IPS DF 6.9 (cell line): ENCODE data around the gene AXIN1.
"Not testable (repeated sequence)": the region's sequence is repeated elsewhere in the genome, so short reads cannot be mapped to it uniquely, and the experiment has no call there.

Experiments used
- DNase-seq: peaks from one replicate; pipeline ENCODE4 v3.0.0-alpha.2; 2013; ENCODE audit warnings: low read depth, low spot score
- H3K27ac ChIP-seq: one replicate; pipeline ENCODE4 v1.5.1; 2013; ENCODE audit warnings: low read length, control low read depth
- H3K27me3 ChIP-seq: 2 replicates; pipeline ENCODE4 v1.6.1; 2013; ENCODE audit warnings: mild to moderate bottlenecking, low read length; ENCODE audit not compliant: control insufficient read depth, insufficient read depth
- H3K36me3 ChIP-seq: 2 replicates; pipeline ENCODE4 v1.6.1; 2013; ENCODE audit warnings: low read length; ENCODE audit not compliant: control insufficient read depth, insufficient read depth
- H3K4me1 ChIP-seq: 2 replicates; pipeline ENCODE4 v1.6.1; 2013; ENCODE audit warnings: low read length; ENCODE audit not compliant: control insufficient read depth, insufficient read depth
- H3K4me3 ChIP-seq: 2 replicates; pipeline ENCODE4 v1.5.1; 2013; ENCODE audit warnings: mild to moderate bottlenecking, low read length
- H3K9me3 ChIP-seq: 2 replicates; pipeline ENCODE4 v1.6.1; 2013; ENCODE audit warnings: low read length, inconsistent platforms; ENCODE audit not compliant: control insufficient read depth, insufficient read depth
- WGBS: extraction: QIAGEN DNeasy Blood & Tissue Kit; methylation state at CpG from one replicate; pipeline ENCODE4 v1.1.7; 2013; ENCODE audit warnings: mixed read lengths, missing lambda C conversion rate; ENCODE audit not compliant: insufficient read length, insufficient coverage; 5-methylcytosine and 5-hydroxymethylcytosine counted together

The AXIN1 gene

DNA sequence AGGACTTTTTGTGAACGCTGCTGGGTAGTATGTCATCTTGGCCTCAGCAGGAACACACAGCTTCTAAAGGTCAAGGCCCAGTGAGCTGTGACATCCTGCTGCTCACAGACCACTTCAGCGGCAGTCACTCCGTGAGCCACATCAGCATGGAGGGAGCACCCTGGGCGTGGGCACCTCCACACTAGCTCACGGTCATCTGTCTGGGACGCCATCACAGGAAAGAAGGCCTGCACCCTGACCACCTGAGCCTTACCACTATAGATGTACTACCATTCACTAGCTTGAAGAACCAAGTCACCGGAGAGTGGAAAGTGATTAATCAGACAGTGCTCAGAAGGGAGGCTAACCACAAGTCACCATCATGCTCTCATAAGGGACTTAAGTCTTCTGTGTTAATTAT is 3.3 kb downstream of the AXIN1 start:
- no peak for DNase-seq
- Histone ChIP-seq H3K27ac (no peak overlapping the region), H3K27me3 (no peaks in the 10 kb centered on the region), H3K9me3 (no peaks in the 10 kb centered on the region), H3K4me3 (no peak overlapping the region), H3K36me3 (0 out of 2 replicates have a peak, but pooled peaks cover 4% of the 10 kb centered on the region), H3K4me1 (no peaks in the 10 kb centered on the region)
- WGBS = no CpG with 5 or more reads among the region's 7 CpGs

DNA sequence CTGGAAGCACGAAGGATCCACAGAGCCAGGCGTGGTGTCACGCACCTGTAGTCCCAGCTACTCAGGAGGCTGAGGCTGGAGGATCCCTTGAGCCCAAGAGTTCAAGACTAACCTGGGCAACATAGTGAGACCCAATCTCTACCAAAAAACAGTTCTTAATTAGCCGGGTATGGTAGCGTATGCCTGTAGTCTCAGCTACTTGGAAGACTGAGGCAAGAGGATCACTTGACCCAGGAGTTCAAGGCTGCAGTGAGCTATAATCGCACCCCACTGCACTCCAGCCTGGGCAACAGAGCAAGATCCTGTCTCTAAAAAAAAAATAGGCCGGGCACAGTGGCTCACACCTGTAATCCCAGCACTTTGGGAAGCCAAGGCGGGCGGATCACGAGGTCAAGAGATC is 4.0 kb downstream of the AXIN1 start:
- not testable (repeated sequence) for H3K27ac ChIP-seq, H3K27me3 ChIP-seq, H3K4me3 ChIP-seq, H3K36me3 ChIP-seq, H3K4me1 ChIP-seq, H3K9me3 ChIP-seq, DNase-seq
- WGBS = no CpG with 5 or more reads among the region's 10 CpGs

DNA sequence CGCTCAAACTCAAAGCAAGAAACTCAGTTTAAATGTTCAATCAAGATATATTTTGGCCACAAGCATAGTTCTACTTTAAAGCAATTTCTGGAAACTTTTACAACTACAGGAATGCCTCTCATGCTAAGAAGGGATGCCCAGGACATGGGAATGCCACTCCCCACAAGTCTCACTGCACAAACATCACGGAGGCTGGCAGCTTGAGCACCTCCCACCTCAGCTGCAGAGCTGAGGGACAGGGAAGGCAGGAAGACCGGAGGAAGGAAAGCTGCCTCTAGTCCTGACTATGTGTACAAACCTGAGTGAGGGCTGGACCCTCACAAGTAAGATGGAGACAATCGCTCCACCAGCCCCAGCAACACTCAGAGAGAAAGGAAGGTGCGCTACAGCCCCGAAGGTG is 5.3 kb downstream of the AXIN1 start:
- no peaks in the 10 kb centered on the region for H3K4me1 ChIP-seq
- no peak for DNase-seq
- WGBS = no CpG with 5 or more reads among the region's 6 CpGs
- H3K27me3 ChIP-seq = no peaks in the 10 kb centered on the region
- H3K27ac ChIP-seq = no peak overlapping the region
- H3K36me3 ChIP-seq = 0 out of 2 replicates have a peak, but pooled peaks cover 4% of the 10 kb centered on the region
- H3K4me3 ChIP-seq = no peak overlapping the region
- no peaks in the 10 kb centered on the region for H3K9me3 ChIP-seq

DNA sequence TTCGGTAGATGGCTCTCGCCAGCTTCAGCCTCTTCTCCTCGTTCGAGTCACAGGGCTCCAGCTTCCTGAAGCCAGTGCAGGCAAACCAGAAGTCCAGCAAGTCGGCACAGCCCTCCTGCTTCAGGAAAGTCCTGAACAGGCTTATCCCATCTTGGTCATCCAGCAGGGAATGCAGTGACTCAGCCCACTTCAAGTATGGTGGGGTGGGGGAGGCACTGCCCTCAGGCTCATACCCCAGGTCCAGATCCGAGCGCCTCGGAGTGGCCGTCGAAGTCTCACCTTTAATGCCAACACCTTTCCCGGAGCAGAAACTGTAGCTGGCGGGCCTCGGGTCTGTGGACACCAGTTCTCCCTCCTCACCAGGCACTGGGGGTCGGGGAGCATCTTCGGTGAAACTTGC is 5.9 kb downstream of the AXIN1 start:
- Histone ChIP-seq H3K4me3 (no peak overlapping the region), H3K9me3 (no peaks in the 10 kb centered on the region), H3K4me1 (no peaks in the 10 kb centered on the region), H3K27ac (no peak overlapping the region), H3K27me3 (no peaks in the 10 kb centered on the region), H3K36me3 (0 out of 2 replicates have a peak, but pooled peaks cover 4% of the 10 kb centered on the region)
- WGBS = no CpG with 5 or more reads among the region's 15 CpGs
- no peak for DNase-seq

DNA sequence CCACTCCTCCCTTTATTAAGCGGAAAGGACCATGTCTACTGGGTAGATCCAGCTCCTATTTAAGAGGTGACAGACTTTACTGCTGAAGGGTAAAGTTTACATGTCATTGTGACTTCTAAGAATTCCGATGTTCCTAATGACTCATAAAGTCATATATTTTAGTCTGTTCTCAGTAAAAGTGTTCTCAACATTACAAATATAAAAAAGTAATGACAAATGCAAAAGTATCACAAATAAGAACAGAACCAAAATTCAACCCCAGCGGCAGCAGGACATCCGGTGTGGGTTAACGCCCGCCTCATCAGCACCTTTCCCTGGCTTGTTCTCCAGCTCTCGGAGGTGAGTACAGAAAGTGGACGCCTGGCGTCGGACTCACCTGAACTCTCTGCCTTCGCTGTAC is 6.8 kb downstream of the AXIN1 start:
- H3K4me3 ChIP-seq = no peak overlapping the region
- H3K27ac ChIP-seq = no peak overlapping the region
- no peak for DNase-seq
- WGBS = no CpG with 5 or more reads among the region's 11 CpGs
- no peaks in the 10 kb centered on the region for H3K27me3 ChIP-seq
- H3K9me3 ChIP-seq = no peaks in the 10 kb centered on the region
- H3K36me3 ChIP-seq = 0 out of 2 replicates have a peak, but pooled peaks cover 4% of the 10 kb centered on the region
- no peaks in the 10 kb centered on the region for H3K4me1 ChIP-seq

DNA sequence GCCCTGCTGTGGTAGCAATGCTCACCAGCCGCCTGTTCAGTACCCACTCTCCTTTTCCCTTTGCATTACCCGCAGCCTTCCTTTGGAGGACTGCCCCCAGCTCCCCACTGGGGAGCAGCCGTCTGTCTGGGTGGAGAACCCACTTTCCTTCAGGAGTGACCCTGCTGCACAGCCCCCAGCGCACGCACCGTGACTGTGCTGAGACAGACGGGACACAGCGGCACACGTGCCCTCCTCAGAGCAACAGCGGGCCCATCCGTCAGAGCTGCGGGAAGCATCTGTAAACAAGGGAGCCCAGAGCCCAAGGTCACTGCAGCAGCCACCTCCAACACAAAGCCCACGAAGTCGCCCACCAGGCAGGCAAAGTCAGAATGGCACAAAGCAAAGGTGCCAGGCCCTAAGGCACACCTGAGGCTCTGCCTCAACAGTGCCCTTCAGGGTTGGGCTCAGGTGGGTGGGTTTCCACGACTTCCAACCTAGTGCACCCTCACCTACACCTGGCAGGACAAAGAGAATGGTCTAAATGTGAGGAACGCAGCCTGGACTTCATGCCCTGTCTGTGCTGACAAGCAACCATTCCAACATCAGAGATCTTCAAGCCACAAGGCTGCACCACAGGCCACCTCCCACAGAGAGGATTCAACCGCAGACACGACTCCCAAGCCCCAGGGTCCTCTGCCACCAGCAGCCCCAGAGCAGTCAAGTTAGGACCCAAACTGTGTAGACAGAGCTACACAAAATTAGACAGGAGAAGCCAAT is 9.9 kb downstream of the AXIN1 start:
- no CpG with 5 or more reads among the region's 18 CpGs for WGBS
- peaks cover 7% of the 10 kb centered on the region; the same call in 1 of the 2 replicates for H3K36me3 ChIP-seq
- DNase-seq = no peak
- H3K9me3 ChIP-seq = no peaks in the 10 kb centered on the region
- no peaks in the 10 kb centered on the region for H3K27me3 ChIP-seq
- H3K27ac ChIP-seq = no peak overlapping the region
- H3K4me3 ChIP-seq = no peak overlapping the region
- no peaks in the 10 kb centered on the region for H3K4me1 ChIP-seq

DNA sequence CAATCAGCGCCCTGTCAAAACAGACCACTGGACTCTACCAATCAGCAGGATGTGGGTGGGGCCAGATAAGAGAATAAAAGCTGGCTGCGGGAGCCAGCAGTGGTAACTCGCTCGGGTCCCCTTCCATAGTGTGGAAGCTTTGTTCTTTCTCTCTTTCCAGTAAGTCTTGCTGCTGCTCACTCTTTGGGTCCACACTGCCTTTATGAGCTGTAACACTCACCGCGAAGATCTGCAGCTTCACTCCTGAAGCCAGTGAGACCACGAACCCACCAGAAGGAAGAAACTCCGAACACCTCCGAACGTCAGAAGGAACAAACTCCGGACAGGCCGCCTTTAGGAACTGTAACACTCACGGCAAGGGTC is 10.6 kb downstream of the AXIN1 start:
- not testable (repeated sequence) for DNase-seq, H3K4me3 ChIP-seq, H3K36me3 ChIP-seq, H3K4me1 ChIP-seq, H3K27ac ChIP-seq, H3K27me3 ChIP-seq, H3K9me3 ChIP-seq
- WGBS = no CpG with 5 or more reads among the region's 13 CpGs

DNA sequence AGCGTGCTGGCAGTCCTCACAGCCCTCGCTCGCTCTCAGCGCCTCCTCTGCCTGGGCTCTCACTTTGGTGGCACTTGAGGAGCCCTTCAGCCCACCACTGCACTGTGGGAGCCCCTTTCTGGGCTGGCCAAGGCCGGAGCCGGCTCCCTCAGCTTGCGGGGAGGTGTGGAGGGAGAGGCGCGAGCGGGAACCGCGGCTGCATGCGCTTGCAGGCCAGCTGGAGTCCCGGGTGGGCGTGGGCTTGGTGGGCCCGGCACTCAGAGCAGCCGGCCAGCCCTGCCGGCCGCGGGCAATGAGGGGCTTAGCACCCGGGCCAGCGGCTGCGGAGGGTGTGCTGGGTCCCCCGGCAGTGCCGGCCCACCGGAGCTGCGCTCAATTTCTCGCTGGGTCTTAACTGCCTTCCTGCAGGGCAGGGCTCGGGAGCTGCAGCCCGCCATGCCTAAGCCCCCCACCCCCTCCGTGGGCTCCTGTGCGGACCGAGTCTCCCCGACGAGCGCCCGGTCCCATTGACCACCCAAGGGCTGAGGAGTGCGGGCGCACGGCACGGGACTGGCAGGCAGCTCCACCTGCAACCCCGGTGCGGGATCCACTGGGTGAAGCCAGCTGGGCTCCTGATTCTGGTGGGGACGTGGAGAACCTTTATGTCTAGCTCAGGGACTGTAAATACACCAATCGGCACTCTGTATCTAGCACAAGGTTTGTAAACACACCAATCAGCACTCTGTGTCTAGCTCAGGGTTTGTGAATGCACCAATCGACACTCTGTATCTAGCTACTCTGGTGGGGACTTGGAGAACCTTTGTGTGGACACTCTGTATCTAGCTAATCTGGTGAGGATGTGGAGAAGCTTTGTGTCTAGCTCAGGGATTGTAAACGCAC is 11.2 kb downstream of the AXIN1 start:
- not testable (repeated sequence) for H3K36me3 ChIP-seq, DNase-seq, H3K4me1 ChIP-seq, H3K9me3 ChIP-seq, H3K27me3 ChIP-seq, H3K27ac ChIP-seq, H3K4me3 ChIP-seq
- WGBS = no CpG with 5 or more reads among the region's 47 CpGs

DNA sequence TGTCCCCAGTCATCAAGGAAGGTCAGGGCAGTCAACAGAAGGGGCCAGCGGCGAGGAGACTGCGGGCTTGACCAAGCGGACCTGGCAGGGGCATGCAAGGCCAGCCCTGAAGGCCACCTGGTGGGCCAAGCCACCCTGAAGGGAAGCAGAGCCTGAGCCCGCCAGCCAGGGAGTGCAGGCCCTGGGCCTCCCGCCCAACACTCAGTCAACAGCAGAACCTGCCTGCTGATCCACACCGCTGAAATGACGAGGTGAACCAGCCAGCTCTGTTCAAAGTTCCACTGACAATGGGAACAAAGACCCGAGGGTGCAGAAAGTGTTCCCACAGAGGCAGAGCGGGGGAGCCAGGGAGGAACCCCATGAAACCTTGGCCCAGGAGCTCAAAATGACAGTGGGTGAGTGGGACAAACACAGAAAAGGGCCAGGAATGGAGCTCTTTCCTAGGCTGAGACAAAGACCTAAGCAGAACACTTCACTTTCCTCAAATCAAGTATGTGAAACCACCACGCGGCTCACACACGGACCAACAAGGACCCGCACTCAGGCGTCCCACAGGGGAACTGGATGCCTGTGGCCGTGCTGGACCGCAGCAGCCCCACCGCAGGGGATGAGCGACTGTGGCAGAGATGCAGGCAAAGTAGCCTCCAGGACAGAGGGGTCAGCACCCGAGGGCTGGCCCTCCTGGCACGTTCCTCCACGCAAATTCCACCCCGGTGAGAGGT is 12.0 kb downstream of the AXIN1 start:
- Histone ChIP-seq H3K9me3 (no peaks in the 10 kb centered on the region), H3K27me3 (no peaks in the 10 kb centered on the region), H3K36me3 (peaks cover 3% of the 10 kb centered on the region; the same call in 1 of the 2 replicates), H3K4me3 (no peak overlapping the region), H3K4me1 (no peaks in the 10 kb centered on the region), H3K27ac (no peak overlapping the region)
- no peak for DNase-seq
- no CpG with 5 or more reads among the region's 23 CpGs for WGBS

DNA sequence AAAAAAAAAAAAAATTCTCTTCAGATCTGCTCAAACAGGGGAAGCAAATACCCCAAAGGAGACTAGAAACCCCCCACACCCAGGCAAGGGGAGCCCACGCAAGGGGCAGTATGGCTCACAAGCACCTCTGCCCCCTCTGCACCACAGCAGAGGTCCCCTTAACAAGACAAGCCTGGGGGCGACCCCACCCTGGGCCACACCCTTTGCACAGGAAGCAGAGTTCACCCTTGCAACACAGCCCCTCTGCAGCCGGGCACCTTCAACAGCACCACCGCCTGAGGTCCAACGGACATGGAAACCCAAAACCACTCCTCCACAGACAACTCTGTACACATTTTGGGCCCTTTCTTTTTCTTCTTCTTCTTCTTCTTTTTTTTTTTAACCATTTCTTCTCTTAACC is 12.8 kb downstream of the AXIN1 start:
- Histone ChIP-seq H3K9me3 (no peaks in the 10 kb centered on the region), H3K36me3 (peaks cover 3% of the 10 kb centered on the region; the same call in 1 of the 2 replicates), H3K4me3 (no peak overlapping the region), H3K27ac (no peak overlapping the region), H3K4me1 (no peaks in the 10 kb centered on the region), H3K27me3 (no peaks in the 10 kb centered on the region)
- no peak for DNase-seq
- WGBS = no CpG with 5 or more reads among the region's 5 CpGs
